Keratinocyte (primary cell): Measurements from ENCODE around the gene TOX3. TPM values are rescaled to one million over a fixed set of nuclear protein-coding genes. Genes with fewer than 3 reads are reported as not detected.

ENCODE experiments used
- DNase-seq: peaks from one replicate; pipeline ENCODE4 v3.0.0-alpha.2; 2011; ENCODE audit warnings: low read depth, missing footprints, low spot score
- FAIRE-seq: peaks from 2 replicates; lab custom pipeline; 2011; peaks lifted over from hg19 to GRCh38; lab: Jason Lieb, UNC
- H2AFZ ChIP-seq: 2 replicates; pipeline ENCODE4 v1.6.0; 2012; ENCODE audit warnings: low read length, control low read depth, inconsistent platforms; ENCODE audit not compliant: control insufficient read depth
- H3K27ac ChIP-seq: 2 replicates; pipeline ENCODE4 v1.5.1; 2011; ENCODE audit warnings: low read length; ENCODE audit not compliant: control insufficient read depth, insufficient read depth
- H3K27me3 ChIP-seq: 3 replicates; pipeline ENCODE4 v1.6.0; 2011; ENCODE audit warnings: low read length; ENCODE audit not compliant: control insufficient read depth, insufficient read depth; ENCODE audit errors: extremely low read depth
- H3K36me3 ChIP-seq, 2 experiments: 2 replicates in 1 of 2; 3 replicates in 1 of 2; pipeline ENCODE4 v1.5.1; 2011; ENCODE audit warnings: low read length in 2 of 2, mild to moderate bottlenecking in 1 of 2; ENCODE audit not compliant: control insufficient read depth in 2 of 2, insufficient read depth in 2 of 2; ENCODE audit errors: extremely low read depth in 1 of 2
- H3K4me1 ChIP-seq: 3 replicates; pipeline ENCODE4 v1.5.1; 2011; ENCODE audit warnings: low read length; ENCODE audit not compliant: control insufficient read depth, insufficient read depth; ENCODE audit errors: extremely low read depth
- H3K4me2 ChIP-seq: 3 replicates; pipeline ENCODE4 v1.6.0; 2011; ENCODE audit warnings: low read depth, low read length; ENCODE audit not compliant: control insufficient read depth, insufficient read depth; ENCODE audit errors: extremely low read depth
- H3K4me3 ChIP-seq, 3 experiments: fragments of 200-600 bp in 1 of 3; sonication (generic) in 1 of 3; 2 replicates in 2 of 3; 3 replicates in 1 of 3; pipeline ENCODE4 v1.5.1; 2011 to 2016; ENCODE audit warnings: low read length in 3 of 3, mild to moderate bottlenecking in 3 of 3, control low read depth in 2 of 3, inconsistent platforms in 1 of 3, low read depth in 1 of 3, mixed read lengths in 1 of 3, mixed run types in 1 of 3, moderate library complexity in 1 of 3; ENCODE audit not compliant: control insufficient read depth in 2 of 3, insufficient read depth in 2 of 3; ENCODE audit errors: extremely low read depth in 1 of 3
- H3K79me2 ChIP-seq: 2 replicates; pipeline ENCODE4 v1.6.0; 2012; ENCODE audit warnings: low read length; ENCODE audit not compliant: control insufficient read depth, insufficient read depth
- H3K9ac ChIP-seq: 3 replicates; pipeline ENCODE4 v1.6.0; 2011; ENCODE audit warnings: low read length; ENCODE audit not compliant: control insufficient read depth, insufficient read depth; ENCODE audit errors: extremely low read depth
- H3K9me1 ChIP-seq: 3 replicates; pipeline ENCODE4 v1.6.0; 2011; ENCODE audit warnings: low read length; ENCODE audit not compliant: control insufficient read depth, insufficient read depth; ENCODE audit errors: extremely low read depth
- H3K9me3 ChIP-seq: 2 replicates; pipeline ENCODE4 v1.5.1; 2012; ENCODE audit warnings: low read depth, low read length; ENCODE audit not compliant: control insufficient read depth
- H4K20me1 ChIP-seq: 3 replicates; pipeline ENCODE4 v1.6.0; 2011; ENCODE audit warnings: low read length; ENCODE audit not compliant: control insufficient read depth, insufficient read depth; ENCODE audit errors: extremely low read depth
- EZH2 ChIP-seq: IDR thresholded peaks from one replicate; pipeline ENCODE4 v1.6.1; 2012; ENCODE audit warnings: inconsistent platforms, mild to moderate bottlenecking, low read length, moderate library complexity
- dilution Hi-C: fragments of 300-500 bp; cut with MboI; formaldehyde crosslinking; loops from one replicate; pipeline ENCODE4 v1.7.0; 2020; ENCODE audit warnings: low sequenced_read_pairs; ENCODE audit not compliant: extremely low pct_ligation_motif_present
- polyA plus RNA-seq, 5 experiments: library from polyadenylated mRNA; depleted of rRNA in 3 of 5; stranded (reverse) in 3 of 5; stranded (forward) in 1 of 5; unstranded in 1 of 5; fragments of >200 nt; gene quantifications; 1 replicate in 1 of 5; 2 replicates in 3 of 5; 3 replicates in 1 of 5; pipeline versions ENCODE4 v1.2.1 to v1.2.3, GENCODE V29; 2011 to 2012; ENCODE audit warnings: missing spikeins in 2 of 5, low read depth in 1 of 5, low replicate concordance in 1 of 5
- TF ChIP-seq, protein P1 (sequence below), 3 experiments: IDR thresholded peaks in 1 of 3; conservative IDR thresholded peaks in 1 of 3; optimal IDR thresholded peaks in 1 of 3; 2 replicates in 2 of 3; 3 replicates in 1 of 3; pipeline versions ENCODE3 to v1.5.1; 2011; ENCODE audit warnings: low read length in 3 of 3, mild to moderate bottlenecking in 3 of 3, moderate library complexity in 2 of 3, control low read depth in 1 of 3, inconsistent platforms in 1 of 3; ENCODE audit not compliant: insufficient read depth in 2 of 3; ENCODE audit errors: extremely low read depth in 1 of 3

The TOX3 gene
- polyA plus RNA-seq, 1 donor (not counting 4 experiments of a cell fraction or from before 2014, with no cell fraction given): not detected

DNA sequence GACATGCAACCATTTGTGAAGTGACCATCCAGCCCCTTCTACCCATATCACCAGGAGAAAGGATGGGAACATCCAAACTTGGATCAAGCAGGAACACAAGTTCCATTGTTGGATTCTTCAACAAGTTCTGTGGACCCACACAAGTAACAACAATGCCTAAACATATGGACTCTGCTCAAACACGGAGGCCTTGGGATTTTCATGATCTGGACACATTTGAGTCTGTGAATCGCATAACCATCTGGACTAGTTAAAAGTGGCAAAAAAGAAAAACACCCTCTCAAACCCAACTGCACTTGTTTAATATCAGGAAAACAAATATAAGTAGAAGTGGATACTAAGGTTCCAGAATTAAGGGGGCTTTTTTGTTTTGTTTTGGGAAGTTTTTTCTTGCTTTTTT is 70.8 kb downstream of the TOX3 start:
- no peaks in the 10 kb centered on the region for H3K9me3 ChIP-seq
- H3K4me1 ChIP-seq: no peaks in the 10 kb centered on the region
- no peaks in the 10 kb centered on the region for H4K20me1 ChIP-seq
- H3K4me3 ChIP-seq: no peak overlapping the region
- TF ChIP-seq, protein P1, sequence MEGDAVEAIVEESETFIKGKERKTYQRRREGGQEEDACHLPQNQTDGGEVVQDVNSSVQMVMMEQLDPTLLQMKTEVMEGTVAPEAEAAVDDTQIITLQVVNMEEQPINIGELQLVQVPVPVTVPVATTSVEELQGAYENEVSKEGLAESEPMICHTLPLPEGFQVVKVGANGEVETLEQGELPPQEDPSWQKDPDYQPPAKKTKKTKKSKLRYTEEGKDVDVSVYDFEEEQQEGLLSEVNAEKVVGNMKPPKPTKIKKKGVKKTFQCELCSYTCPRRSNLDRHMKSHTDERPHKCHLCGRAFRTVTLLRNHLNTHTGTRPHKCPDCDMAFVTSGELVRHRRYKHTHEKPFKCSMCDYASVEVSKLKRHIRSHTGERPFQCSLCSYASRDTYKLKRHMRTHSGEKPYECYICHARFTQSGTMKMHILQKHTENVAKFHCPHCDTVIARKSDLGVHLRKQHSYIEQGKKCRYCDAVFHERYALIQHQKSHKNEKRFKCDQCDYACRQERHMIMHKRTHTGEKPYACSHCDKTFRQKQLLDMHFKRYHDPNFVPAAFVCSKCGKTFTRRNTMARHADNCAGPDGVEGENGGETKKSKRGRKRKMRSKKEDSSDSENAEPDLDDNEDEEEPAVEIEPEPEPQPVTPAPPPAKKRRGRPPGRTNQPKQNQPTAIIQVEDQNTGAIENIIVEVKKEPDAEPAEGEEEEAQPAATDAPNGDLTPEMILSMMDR (optimal IDR thresholded peaks at IDR 0.05 in 1 of 3, IDR thresholded peaks at IDR 0.05 in 1 of 3, conservative IDR thresholded peaks at IDR 0.05 in 1 of 3; ENCODE audit: extremely low read depth in 1 of 3, insufficient read depth in 2 of 3, low read length in 3 of 3): no peak
- no peak for TF ChIP-seq EZH2
- DNase-seq: no peak
- H3K79me2 ChIP-seq: no peaks in the 10 kb centered on the region
- FAIRE-seq: no peak
- H3K9ac ChIP-seq: no peak overlapping the region
- H3K27me3 ChIP-seq: no peaks in the 10 kb centered on the region
- H3K9me1 ChIP-seq: no peaks in the 10 kb centered on the region
- H3K36me3 ChIP-seq: no peaks in the 10 kb centered on the region
- dilution Hi-C loops: no loop called here
- H2AFZ ChIP-seq: no peak overlapping the region
- no peak overlapping the region for H3K27ac ChIP-seq
- H3K4me2 ChIP-seq: no peak overlapping the region

DNA sequence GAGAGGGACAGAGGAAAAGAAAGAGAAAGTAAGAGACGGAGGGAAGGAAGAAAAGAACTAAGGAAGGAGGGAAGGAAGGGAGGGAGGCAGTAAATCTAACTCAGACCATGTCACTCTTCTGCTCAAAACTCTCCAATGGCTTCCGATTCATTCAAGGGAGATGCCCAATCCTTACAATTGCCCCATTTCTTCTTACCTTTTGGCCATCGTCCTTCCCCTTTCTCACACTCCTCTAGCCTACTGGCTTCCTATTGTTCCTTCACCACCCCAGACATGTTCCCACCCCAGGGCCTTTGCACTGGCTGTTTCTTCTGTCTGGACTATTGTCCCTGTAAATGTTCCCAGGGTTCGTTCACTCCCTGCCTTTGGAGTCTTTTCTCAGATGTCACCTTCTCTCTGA is 72.3 kb downstream of the TOX3 start:
- DNase-seq: no peak
- Histone ChIP-seq H3K79me2 (no peaks in the 10 kb centered on the region), H3K27ac (no peak overlapping the region), H3K36me3 (no peaks in the 10 kb centered on the region), H2AFZ (no peak overlapping the region), H3K9me1 (no peaks in the 10 kb centered on the region), H3K4me2 (no peak overlapping the region), H3K9ac (no peak overlapping the region), H3K4me3 (no peak overlapping the region), H3K27me3 (no peaks in the 10 kb centered on the region), H3K9me3 (no peaks in the 10 kb centered on the region), H3K4me1 (no peaks in the 10 kb centered on the region), H4K20me1 (no peaks in the 10 kb centered on the region)
- TF ChIP-seq EZH2: no peak
- TF ChIP-seq, protein P1 (optimal IDR thresholded peaks at IDR 0.05 in 1 of 3, IDR thresholded peaks at IDR 0.05 in 1 of 3, conservative IDR thresholded peaks at IDR 0.05 in 1 of 3; ENCODE audit: extremely low read depth in 1 of 3, insufficient read depth in 2 of 3, low read length in 3 of 3): no peak
- no peak for FAIRE-seq
- dilution Hi-C loops: no loop called here
